Stimulated activated CD8-positive, alpha-beta memory T cell treated with anti-CD3 and anti-CD28 coated beads, Interleukin-7, amount 100 ng/mL, for 1 hour (primary cell): ENCODE results near the gene KIFAP3.
"Not testable (repeated sequence)": the region's sequence is repeated elsewhere in the genome, so short reads cannot be mapped to it uniquely, and the experiment has no call there.

Experiments used
- DNase-seq, 2 donors: peaks; one replicate each; pipeline ENCODE4 v3.0.0-alpha.2; 2020; ENCODE audit warnings: low read depth in 2 of 2

The KIFAP3 gene

GRCh38 chr1:170063109-170063826 is 11.2 kb downstream of the KIFAP3 start:
- no peak for DNase-seq

GRCh38 chr1:170061676-170062075 is 12.8 kb downstream of the KIFAP3 start:
- not testable (repeated sequence) for DNase-seq

DNA sequence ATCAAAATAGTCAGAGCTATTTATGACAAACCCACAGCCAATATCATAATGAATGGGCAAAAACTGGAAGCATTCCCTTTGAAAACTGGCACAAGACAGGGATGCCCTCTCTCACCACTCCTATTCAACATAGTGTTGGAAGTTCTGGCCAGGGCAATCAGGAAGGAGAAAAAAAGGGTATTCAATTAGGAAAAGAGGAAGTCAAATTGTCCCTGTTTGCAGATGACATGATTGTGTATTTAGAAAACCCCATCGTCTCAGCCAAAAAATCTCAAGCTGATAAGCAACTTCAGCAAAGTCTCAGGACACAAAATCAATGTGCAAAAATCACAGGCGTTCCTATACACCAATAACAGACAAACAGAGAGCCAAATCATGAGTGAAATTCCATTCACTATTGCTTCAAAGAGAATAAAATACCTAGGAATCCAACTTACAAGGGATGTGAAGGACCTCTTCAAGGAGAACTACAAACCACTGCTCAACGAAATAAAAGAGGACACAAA is 14.4 kb downstream of the KIFAP3 start:
- not testable (repeated sequence) for DNase-seq

DNA sequence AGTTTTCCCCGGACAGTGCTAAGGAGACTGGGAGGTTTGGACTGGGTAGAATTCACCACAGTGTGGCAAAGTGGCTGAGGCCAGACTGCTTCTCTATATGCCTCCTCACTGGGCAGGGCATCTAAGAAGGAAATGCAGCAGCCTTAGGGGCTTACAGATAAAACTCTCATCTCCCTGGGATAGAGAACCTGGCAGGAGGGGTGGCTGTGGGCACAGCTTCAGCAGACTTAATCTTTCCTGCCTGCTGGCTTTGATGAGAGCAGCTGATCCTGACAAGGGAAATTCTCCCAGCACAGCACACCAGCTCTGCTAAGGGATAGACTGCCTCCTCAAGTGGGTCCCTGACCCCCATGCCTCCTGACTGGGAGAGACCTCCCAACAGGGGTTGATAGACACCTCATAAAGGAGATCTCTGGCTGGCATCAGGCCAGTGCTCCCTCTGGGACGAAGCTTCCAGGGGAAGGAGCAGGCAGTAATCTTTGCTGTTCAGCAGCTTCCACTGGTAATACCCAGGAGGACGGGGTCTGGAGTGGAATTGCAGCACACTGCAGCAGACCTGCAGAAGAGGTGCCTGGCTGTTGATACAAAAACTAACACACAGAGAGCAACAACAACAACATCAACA is 25.2 kb downstream of the KIFAP3 start:
- no peak for DNase-seq

GRCh38 chr1:170048515-170048914 is 26.0 kb downstream of the KIFAP3 start:
- DNase-seq = no peak

- no peak for DNase-seq
Measured at GRCh38 chr1:170044187-170044586, 30.3 kb downstream of the KIFAP3 start.

DNA sequence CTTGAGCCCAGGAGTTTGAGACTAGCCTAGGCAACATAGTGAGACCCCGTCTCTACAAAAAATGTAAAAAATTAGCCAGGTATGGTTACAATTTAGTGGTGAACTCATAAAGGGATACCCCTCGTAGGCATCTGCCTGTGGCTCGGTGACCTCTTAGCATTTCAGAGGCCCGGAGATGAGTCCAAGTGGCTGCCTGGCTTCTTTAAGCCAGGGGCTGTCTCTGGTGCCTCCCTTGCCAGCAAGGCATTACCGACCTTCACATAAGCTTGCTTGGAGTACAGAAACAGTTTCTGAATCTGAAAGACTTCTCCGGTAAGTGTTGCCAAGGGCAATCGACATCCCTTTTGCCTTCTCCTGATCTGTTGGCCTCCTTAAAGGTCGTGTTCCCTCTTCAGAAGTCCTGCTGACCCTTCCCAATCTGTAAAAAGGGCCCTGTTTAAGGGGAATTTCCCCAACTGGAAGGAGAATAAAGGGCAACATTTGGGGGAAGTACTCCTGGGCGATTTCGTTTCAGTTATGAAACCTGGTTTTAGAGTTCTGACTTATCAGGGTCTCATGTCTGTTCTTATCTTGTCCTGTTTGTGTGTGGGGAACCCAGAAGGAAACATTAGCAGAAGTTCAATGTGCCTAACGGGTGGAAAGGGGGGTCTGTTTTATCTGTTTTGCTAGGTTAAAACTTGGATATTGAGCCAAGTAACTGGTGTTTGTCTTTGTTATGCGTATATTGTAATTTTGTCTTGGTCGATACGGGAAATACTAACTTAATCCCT is 32.9 kb downstream of the KIFAP3 start:
- no peak for DNase-seq

- no peak for DNase-seq
Measured at GRCh38 chr1:170032531-170033280, 41.8 kb downstream of the KIFAP3 start.

DNA sequence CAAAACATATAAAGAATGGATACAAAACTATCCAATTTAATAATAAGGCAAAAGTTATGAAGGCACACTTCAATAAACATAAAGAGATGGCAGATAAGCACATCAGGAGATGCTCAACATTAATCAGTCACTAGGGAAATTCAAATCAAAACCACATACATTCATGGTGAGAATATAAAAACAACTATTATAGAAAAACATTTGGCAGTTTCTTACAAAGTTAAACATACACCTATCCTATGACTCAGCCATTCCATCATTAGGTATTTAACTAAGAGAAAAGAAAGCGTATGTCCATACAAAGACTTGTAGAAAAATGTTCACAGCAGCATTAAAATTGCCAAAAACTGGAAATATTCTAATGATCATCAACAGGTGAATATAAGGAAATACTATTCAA is 44.3 kb downstream of the KIFAP3 start:
- DNase-seq = no peak

- no peak for DNase-seq
Measured at GRCh38 chr1:170027760-170028159, 46.7 kb downstream of the KIFAP3 start.

GRCh38 chr1:170020859-170021258 is 53.6 kb downstream of the KIFAP3 start:
- DNase-seq = no peak

DNA sequence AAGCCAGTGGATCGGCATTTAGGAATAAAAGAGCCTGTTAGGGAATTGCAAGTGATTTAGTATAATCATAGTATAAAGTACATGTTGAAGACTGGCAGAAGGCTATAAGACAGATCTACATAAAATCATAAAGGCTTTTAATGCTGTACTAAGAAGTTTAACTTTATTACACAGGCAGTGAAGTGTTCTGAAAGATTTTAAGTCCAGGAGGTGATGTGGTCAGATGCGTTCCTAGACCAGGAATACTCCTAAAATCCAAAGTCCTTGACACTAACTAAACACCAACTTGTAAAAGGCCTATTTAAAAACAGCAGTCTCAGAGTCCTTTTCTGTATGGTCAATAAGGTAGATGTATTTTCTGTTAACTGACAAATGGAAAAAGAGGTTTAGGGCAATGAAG is 57.0 kb downstream of the KIFAP3 start:
- DNase-seq = no peak

DNA sequence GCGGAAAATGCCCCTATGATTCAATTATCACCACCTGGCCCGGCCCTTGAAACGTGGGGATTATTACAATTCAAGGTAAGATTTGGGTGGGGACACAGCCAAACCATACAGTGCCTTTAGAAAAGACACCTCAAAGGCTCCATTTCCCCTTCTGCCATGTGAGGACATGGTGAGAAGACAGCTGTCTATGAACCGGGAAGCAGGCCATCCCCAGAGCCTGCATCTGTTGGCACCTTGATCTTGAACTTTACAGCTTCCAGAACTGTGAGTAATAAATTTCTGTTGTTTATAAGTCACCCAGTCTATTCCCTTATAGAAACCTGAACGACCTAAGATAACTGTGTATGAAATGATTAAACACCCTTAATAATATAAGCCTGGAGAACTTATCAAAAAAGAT is 61.6 kb downstream of the KIFAP3 start:
- no peak for DNase-seq

GRCh38 chr1:170010443-170010842 is 64.1 kb downstream of the KIFAP3 start:
- DNase-seq = no peak

- DNase-seq = no peak
Measured at GRCh38 chr1:170009551-170009950, 64.9 kb downstream of the KIFAP3 start.

GRCh38 chr1:170008745-170009144 is 65.8 kb downstream of the KIFAP3 start:
- DNase-seq = not testable (repeated sequence)

GRCh38 chr1:170003270-170003835 is 71.1 kb downstream of the KIFAP3 start:
- DNase-seq = not testable (repeated sequence)

DNA sequence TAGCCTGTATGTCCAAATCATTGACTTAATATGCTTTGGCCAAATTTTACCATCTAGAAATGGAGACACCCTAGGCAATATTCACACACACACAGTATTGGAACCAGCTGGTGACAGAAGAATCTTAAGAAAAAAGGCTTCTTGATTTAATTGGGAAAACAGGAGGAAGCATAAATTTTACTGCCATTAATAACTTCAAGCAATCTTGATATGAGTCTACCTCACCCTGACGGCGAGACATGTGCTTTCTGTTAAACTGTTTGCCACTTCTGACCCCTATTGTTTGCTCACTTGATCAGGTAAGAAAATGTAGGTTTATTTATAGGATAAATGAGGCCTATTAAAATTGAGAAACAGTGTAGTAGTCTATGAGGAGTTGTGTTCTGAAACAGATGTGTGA is 73.2 kb downstream of the KIFAP3 start:
- DNase-seq = no peak

DNA sequence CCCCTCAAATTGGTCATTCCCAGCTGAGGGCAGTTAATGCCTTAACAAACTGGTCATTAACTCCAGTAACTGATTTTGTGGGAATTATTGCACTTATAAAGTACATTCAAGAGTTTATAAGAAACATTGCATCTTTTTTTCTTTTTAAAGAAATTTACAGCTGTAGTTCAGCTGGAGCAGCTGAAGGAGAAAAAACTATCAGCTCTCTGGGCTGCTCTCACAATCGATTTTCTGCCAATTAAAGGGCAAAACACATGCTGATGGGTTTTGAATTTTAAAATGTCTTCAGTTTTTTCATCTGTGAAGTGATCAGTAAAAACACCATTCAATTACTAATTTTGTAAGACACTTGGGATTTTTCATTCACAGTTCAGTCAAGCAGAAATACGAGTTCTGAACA is 74.7 kb downstream of the KIFAP3 start:
- no peak for DNase-seq

- DNase-seq = no peak
Measured at GRCh38 chr1:169999331-169999741, 75.2 kb downstream of the KIFAP3 start.

DNA sequence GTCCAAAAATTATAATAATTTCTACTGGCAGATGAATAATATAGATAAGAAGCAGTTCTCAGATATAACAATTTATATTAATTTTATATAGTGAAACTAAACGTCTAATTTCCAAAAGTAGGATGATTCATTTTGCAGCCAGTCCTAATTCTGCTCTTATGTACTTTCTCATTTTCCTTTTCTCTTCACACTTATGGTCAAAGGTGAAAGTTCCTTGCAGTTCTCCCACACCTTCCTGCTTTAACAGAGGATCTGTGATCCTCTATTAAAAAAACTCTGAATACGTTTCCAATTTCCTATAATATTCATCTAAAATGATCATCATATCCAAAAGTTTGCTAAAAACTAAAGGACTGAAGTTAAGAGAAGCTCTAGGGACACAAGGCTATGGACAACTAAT is 78.5 kb downstream of the KIFAP3 start:
- no peak for DNase-seq

DNA sequence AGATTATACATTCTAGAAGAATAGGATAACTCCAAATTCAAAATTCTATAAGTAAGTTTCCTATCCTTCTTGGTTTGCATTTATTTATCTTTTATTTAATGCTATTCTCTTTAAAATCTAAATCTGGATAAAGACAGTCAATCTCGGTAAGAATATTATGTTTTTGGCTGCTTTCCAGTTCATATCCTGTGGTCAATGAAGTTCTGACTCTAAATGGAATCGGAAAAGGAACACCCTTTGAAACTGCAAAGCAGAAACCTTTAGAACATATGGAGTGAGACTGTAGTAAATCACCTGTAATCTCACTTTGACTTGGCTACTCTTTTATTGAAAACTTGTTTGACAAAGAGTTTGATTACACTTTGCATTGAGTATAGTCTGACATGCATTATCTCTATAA is 85.2 kb downstream of the KIFAP3 start:
- no peak for DNase-seq
